Vagina (tissue), 2 donors: ENCODE measurements around the gene CENPB. TPM values are rescaled to one million over a fixed set of nuclear protein-coding genes. Genes with fewer than 3 reads are reported as not detected.

ENCODE experiments used
- DNase-seq, 2 donors: peaks; one replicate each; pipeline ENCODE4 v3.0.0-alpha.2; 2017; ENCODE audit errors: extremely low spot score in 2 of 2
- H3K27ac ChIP-seq: fragments of 200-600 bp; sonication (generic); one replicate; pipeline ENCODE4 v1.5.1; 2019
- H3K27me3 ChIP-seq: fragments of 200-600 bp; sonication (generic); one replicate; pipeline ENCODE4 v1.5.1; 2019
- H3K36me3 ChIP-seq, 2 donors: fragments of 200-600 bp; sonication (generic); one replicate each; pipeline ENCODE4 v1.5.1; 2017 to 2019
- H3K4me1 ChIP-seq: fragments of 200-600 bp; sonication (generic); one replicate; pipeline ENCODE4 v1.5.1; 2019
- H3K4me3 ChIP-seq, 2 donors: fragments of 200-600 bp; sonication (generic); 1 replicate in 1 of 2; 2 replicates in 1 of 2; pipeline ENCODE4 v1.5.1; 2016 to 2019
- H3K9me3 ChIP-seq: fragments of 200-600 bp; sonication (generic); one replicate; pipeline ENCODE4 v1.5.1; 2019
- POLR2A ChIP-seq, 2 donors: fragments of 450-650 bp; IDR thresholded peaks; one replicate each; pipeline ENCODE4 v1.6.1; 2017; ENCODE audit warnings: antibody characterized with exemption in 2 of 2, mild to moderate bottlenecking in 2 of 2, moderate library complexity in 2 of 2
- POLR2AphosphoS5 ChIP-seq, 2 donors: sonication (generic); formaldehyde crosslinking; IDR thresholded peaks; one replicate each; pipeline ENCODE4 v1.9.0; 2017; ENCODE audit warnings: antibody characterized with exemption in 2 of 2, mild to moderate bottlenecking in 2 of 2, low read depth in 1 of 2; ENCODE audit not compliant: insufficient read depth in 1 of 2
- intact Hi-C: fragments of 100-400 bp; cut with DNase I; formaldehyde crosslinking; loops from one replicate; pipeline ENCODE4 v1.15.1; 2023
- total RNA-seq: library from RNA; depleted of rRNA; stranded (reverse); fragments of >200 nt; gene quantifications from one replicate; pipeline ENCODE4 v1.2.3, GENCODE V29; 2016
- TF ChIP-seq, protein P1 (sequence below), 3 experiments: fragments of 450-650 bp in 2 of 3; fragments of 200-600 bp in 1 of 3; sonication (generic) in 1 of 3; IDR thresholded peaks; one replicate each; pipeline ENCODE4 v1.5.1; 2017 to 2019; ENCODE audit warnings: antibody characterized with exemption in 3 of 3, mild to moderate bottlenecking in 2 of 3, moderate library complexity in 2 of 3

Gene CENPB
- total RNA-seq, 1 donor from 2014 or later: 62.9 TPM

- intact Hi-C loops: no loop called here
- Histone ChIP-seq H3K9me3 (no peaks in the 10 kb centered on the region), H3K4me1 (peaks cover 13% of the 10 kb centered on the region), H3K4me3 (no peak overlapping the region), H3K36me3 (peaks cover 0 to 21% of the 10 kb centered on the region in 2 donors), H3K27ac (no peak overlapping the region), H3K27me3 (no peaks in the 10 kb centered on the region)
- no peak for TF ChIP-seq POLR2A (IDR thresholded peaks at IDR 0.05)
- TF ChIP-seq, protein P1, sequence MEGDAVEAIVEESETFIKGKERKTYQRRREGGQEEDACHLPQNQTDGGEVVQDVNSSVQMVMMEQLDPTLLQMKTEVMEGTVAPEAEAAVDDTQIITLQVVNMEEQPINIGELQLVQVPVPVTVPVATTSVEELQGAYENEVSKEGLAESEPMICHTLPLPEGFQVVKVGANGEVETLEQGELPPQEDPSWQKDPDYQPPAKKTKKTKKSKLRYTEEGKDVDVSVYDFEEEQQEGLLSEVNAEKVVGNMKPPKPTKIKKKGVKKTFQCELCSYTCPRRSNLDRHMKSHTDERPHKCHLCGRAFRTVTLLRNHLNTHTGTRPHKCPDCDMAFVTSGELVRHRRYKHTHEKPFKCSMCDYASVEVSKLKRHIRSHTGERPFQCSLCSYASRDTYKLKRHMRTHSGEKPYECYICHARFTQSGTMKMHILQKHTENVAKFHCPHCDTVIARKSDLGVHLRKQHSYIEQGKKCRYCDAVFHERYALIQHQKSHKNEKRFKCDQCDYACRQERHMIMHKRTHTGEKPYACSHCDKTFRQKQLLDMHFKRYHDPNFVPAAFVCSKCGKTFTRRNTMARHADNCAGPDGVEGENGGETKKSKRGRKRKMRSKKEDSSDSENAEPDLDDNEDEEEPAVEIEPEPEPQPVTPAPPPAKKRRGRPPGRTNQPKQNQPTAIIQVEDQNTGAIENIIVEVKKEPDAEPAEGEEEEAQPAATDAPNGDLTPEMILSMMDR (IDR thresholded peaks at IDR 0.05): no peak
- TF ChIP-seq POLR2AphosphoS5 (IDR thresholded peaks at IDR 0.05; ENCODE audit: insufficient read depth in 1 of 2, low read depth in 1 of 2): no peak
- DNase-seq: no peak
Measured at GRCh38 chr20:3825526-3825925, 39.0 kb upstream of the CENPB start.

- peak in 1 of 2 donors; percentile 85 for DNase-seq
- Histone ChIP-seq H3K36me3 (peaks cover 0 to 21% of the 10 kb centered on the region in 2 donors), H3K4me1 (peaks cover 24% of the 10 kb centered on the region), H3K4me3 (no peak overlapping the region), H3K27ac (no peak overlapping the region), H3K27me3 (no peaks in the 10 kb centered on the region), H3K9me3 (no peaks in the 10 kb centered on the region)
- TF ChIP-seq POLR2AphosphoS5 (IDR thresholded peaks at IDR 0.05; ENCODE audit: insufficient read depth in 1 of 2, low read depth in 1 of 2) (no peak), POLR2A (IDR thresholded peaks at IDR 0.05) (no peak)
- TF ChIP-seq, protein P1 (IDR thresholded peaks at IDR 0.05): no peak
- intact Hi-C loops: no loop called here
Measured at GRCh38 chr20:3823881-3824280, 37.3 kb upstream of the CENPB start.

GRCh38 chr20:3821996-3822395 is 35.5 kb upstream of the CENPB start:
- intact Hi-C loops: no loop called here

GRCh38 chr20:3820901-3821727 is 34.6 kb upstream of the CENPB start:
- no peaks in the 10 kb centered on the region for H3K27me3 ChIP-seq
- H3K4me3 ChIP-seq: peak overlapping the region; percentile 54 to 87
- peaks cover 33% of the 10 kb centered on the region for H3K4me1 ChIP-seq
- H3K27ac ChIP-seq: peak overlapping the region; percentile 97
- no peaks in the 10 kb centered on the region for H3K9me3 ChIP-seq
- TF ChIP-seq, protein P1 (IDR thresholded peaks at IDR 0.05): no peak
- peak in 1 of 2 donors; percentile 1 for TF ChIP-seq POLR2AphosphoS5 (IDR thresholded peaks at IDR 0.05; ENCODE audit: insufficient read depth in 1 of 2, low read depth in 1 of 2)
- intact Hi-C loops: no loop called here
- peaks cover 0 to 21% of the 10 kb centered on the region in 2 donors for H3K36me3 ChIP-seq
- peak in 1 of 2 donors; percentile 88 for DNase-seq

More at GRCh38 chr20:3821996-3822395, 35.5 kb upstream of the CENPB start:
- peak in 1 of 2 donors; percentile 84 for DNase-seq
- peaks cover 0 to 21% of the 10 kb centered on the region in 2 donors for H3K36me3 ChIP-seq
- H3K4me3 ChIP-seq: no peak overlapping the region
- H3K4me1 ChIP-seq: peaks cover 33% of the 10 kb centered on the region
- no peaks in the 10 kb centered on the region for H3K27me3 ChIP-seq
- TF ChIP-seq, protein P1 (IDR thresholded peaks at IDR 0.05): no peak
- TF ChIP-seq POLR2A (IDR thresholded peaks at IDR 0.05): no peak
- no peak for TF ChIP-seq POLR2AphosphoS5 (IDR thresholded peaks at IDR 0.05; ENCODE audit: insufficient read depth in 1 of 2, low read depth in 1 of 2)
- H3K27ac ChIP-seq: no peak overlapping the region
- no peaks in the 10 kb centered on the region for H3K9me3 ChIP-seq
